ENCODE data around the gene LRRC2.

LRRC2 gene

GRCh38 chr3:46484911-46485778 is 81.0 kb downstream of the LRRC2 start:
- DNase-seq (ENCODE audit: insufficient read length, low spot score): no peak
- no peak for FAIRE-seq
- no peak for TF ChIP-seq SPI1 (IDR thresholded peaks at IDR 0.05; ENCODE audit: low read depth, low read length)
- no peak for TF ChIP-seq POU2F2 (IDR thresholded peaks at IDR 0.05; ENCODE audit: low read depth, low read length)
- no peak for TF ChIP-seq POLR2AphosphoS5 (IDR thresholded peaks at IDR 0.05; ENCODE audit: low read depth, low read length)
- TF ChIP-seq POLR2A (IDR thresholded peaks at IDR 0.05; ENCODE audit: low read depth, low read length): no peak
- TF ChIP-seq PAX5 (IDR thresholded peaks at IDR 0.05; ENCODE audit: insufficient read depth, low read length, severe bottlenecking): no peak
- TF ChIP-seq TAF1 (IDR thresholded peaks at IDR 0.05; ENCODE audit: low read depth, low read length): no peak

GRCh38 chr3:46484388-46484787 is 81.7 kb downstream of the LRRC2 start:
- DNase-seq (ENCODE audit: insufficient read length, low spot score) (no peak), FAIRE-seq (no peak)
- no peak for TF ChIP-seq TAF1 (IDR thresholded peaks at IDR 0.05; ENCODE audit: low read depth, low read length)
- no peak for TF ChIP-seq POLR2A (IDR thresholded peaks at IDR 0.05; ENCODE audit: low read depth, low read length)
- no peak for TF ChIP-seq PAX5 (IDR thresholded peaks at IDR 0.05; ENCODE audit: insufficient read depth, low read length, severe bottlenecking)
- no peak for TF ChIP-seq POLR2AphosphoS5 (IDR thresholded peaks at IDR 0.05; ENCODE audit: low read depth, low read length)
- TF ChIP-seq POU2F2 (IDR thresholded peaks at IDR 0.05; ENCODE audit: low read depth, low read length): no peak

DNA sequence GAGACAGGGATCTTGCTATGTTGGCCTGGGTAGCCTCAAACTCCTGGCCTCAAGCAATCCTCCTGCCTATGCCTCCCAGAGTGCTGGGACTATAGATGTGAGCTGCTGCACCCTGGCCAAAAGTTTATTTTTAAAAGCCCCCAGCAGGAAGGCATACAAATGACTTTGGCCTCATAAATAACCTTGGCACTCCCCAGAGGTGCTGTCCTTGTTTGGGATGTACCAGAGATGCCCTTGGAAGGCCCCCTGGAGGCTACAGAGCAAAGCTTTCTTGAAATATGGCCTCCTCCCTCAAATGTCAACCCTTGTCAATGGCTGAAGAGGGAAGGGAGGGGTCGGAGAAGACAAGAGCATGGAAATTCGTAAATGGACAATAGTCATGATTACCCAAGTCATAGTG is 82.3 kb downstream of the LRRC2 start:
- DNase-seq (ENCODE audit: insufficient read length, low spot score) (no peak), FAIRE-seq (peak; percentile 13)
- no peak for TF ChIP-seq POU2F2 (IDR thresholded peaks at IDR 0.05; ENCODE audit: low read depth, low read length)
- TF ChIP-seq PAX5 (IDR thresholded peaks at IDR 0.05; ENCODE audit: insufficient read depth, low read length, severe bottlenecking): no peak
- TF ChIP-seq TAF1 (IDR thresholded peaks at IDR 0.05; ENCODE audit: low read depth, low read length): no peak
- no peak for TF ChIP-seq POLR2AphosphoS5 (IDR thresholded peaks at IDR 0.05; ENCODE audit: low read depth, low read length)
- no peak for TF ChIP-seq POLR2A (IDR thresholded peaks at IDR 0.05; ENCODE audit: low read depth, low read length)
- no peak for TF ChIP-seq SPI1 (IDR thresholded peaks at IDR 0.05; ENCODE audit: low read depth, low read length)

DNA sequence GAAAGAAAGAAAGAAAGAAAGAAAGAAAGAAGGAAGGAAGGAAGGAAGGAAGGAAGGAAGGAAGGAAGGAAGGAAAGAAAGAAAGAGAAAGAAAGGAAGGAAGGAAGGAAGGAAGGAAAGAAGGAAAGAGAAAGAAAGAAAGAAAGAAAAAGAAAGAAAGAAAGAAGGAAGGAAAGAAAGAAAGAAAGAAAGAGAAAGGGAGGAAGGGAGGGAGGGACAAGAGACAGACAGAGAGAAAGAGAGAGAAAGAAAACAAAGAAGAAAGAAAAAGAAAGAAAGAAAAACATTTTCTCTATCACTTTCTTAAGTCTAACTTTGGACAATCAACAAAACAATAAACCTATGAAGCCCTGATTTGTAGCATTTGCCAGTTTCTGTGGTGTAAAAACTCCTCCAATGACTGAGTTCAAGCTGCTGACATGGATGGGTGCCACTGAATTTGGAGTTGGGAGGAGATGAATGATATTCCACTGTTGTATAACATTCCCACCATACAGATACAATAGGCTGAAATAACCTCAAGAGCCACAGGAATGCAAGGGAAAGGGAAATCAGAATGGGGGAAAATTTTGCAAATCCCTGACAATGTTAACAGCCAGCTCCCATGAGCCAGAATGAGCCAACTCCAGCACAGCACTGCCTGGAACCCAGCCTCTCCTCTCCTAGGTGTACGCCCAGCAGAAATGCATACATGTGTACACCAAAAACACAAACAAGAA is 83.3 kb downstream of the LRRC2 start:
- FAIRE-seq: no peak
- TF ChIP-seq TAF1 (IDR thresholded peaks at IDR 0.05; ENCODE audit: low read depth, low read length): no peak
- TF ChIP-seq PAX5 (IDR thresholded peaks at IDR 0.05; ENCODE audit: insufficient read depth, low read length, severe bottlenecking): no peak
- no peak for TF ChIP-seq SPI1 (IDR thresholded peaks at IDR 0.05; ENCODE audit: low read depth, low read length)
- TF ChIP-seq POLR2AphosphoS5 (IDR thresholded peaks at IDR 0.05; ENCODE audit: low read depth, low read length): no peak
- TF ChIP-seq POLR2A (IDR thresholded peaks at IDR 0.05; ENCODE audit: low read depth, low read length): no peak
- no peak for DNase-seq (ENCODE audit: insufficient read length, low spot score)

DNA sequence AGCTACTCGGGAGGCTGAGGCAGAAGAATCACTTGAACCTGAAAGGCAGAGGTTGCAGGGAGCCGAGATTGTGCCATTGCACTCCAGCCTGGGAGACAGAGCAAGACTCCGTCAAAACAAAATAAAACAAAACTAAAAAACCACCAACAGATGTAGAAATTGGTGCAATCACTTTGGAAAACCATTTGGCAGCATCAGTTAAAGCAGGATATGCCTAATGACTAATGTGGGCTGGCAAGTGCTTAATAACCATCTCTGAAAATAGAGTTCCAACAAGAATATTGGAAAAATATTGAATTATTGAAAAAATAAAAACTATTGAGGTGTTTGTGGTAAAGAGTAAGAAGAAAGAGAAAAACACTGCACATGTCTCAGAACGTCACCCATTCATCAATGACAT is 84.5 kb downstream of the LRRC2 start:
- TF ChIP-seq SPI1 (IDR thresholded peaks at IDR 0.05; ENCODE audit: low read depth, low read length): no peak
- TF ChIP-seq POLR2AphosphoS5 (IDR thresholded peaks at IDR 0.05; ENCODE audit: low read depth, low read length): no peak
- TF ChIP-seq POU2F2 (IDR thresholded peaks at IDR 0.05; ENCODE audit: low read depth, low read length): no peak
- no peak for TF ChIP-seq PAX5 (IDR thresholded peaks at IDR 0.05; ENCODE audit: insufficient read depth, low read length, severe bottlenecking)
- TF ChIP-seq TAF1 (IDR thresholded peaks at IDR 0.05; ENCODE audit: low read depth, low read length): no peak
- no peak for TF ChIP-seq POLR2A (IDR thresholded peaks at IDR 0.05; ENCODE audit: low read depth, low read length)
- FAIRE-seq (no peak), DNase-seq (ENCODE audit: insufficient read length, low spot score) (no peak)

GRCh38 chr3:46480491-46481195 is 85.5 kb downstream of the LRRC2 start:
- no peak for FAIRE-seq

GRCh38 chr3:46479696-46480095 is 86.4 kb downstream of the LRRC2 start:
- DNase-seq (ENCODE audit: insufficient read length, low spot score) (no peak), FAIRE-seq (no peak)
- no peak for TF ChIP-seq POU2F2 (IDR thresholded peaks at IDR 0.05; ENCODE audit: low read depth, low read length)
- TF ChIP-seq POLR2A (IDR thresholded peaks at IDR 0.05; ENCODE audit: low read depth, low read length): no peak
- TF ChIP-seq PAX5 (IDR thresholded peaks at IDR 0.05; ENCODE audit: insufficient read depth, low read length, severe bottlenecking): no peak
- TF ChIP-seq TAF1 (IDR thresholded peaks at IDR 0.05; ENCODE audit: low read depth, low read length): no peak
- no peak for TF ChIP-seq POLR2AphosphoS5 (IDR thresholded peaks at IDR 0.05; ENCODE audit: low read depth, low read length)

More at GRCh38 chr3:46480491-46481195, 85.5 kb downstream of the LRRC2 start:
- DNase-seq (ENCODE audit: insufficient read length, low spot score): no peak
- no peak for TF ChIP-seq TAF1 (IDR thresholded peaks at IDR 0.05; ENCODE audit: low read depth, low read length)
- no peak for TF ChIP-seq PAX5 (IDR thresholded peaks at IDR 0.05; ENCODE audit: insufficient read depth, low read length, severe bottlenecking)
- TF ChIP-seq POLR2AphosphoS5 (IDR thresholded peaks at IDR 0.05; ENCODE audit: low read depth, low read length): no peak
- TF ChIP-seq SPI1 (IDR thresholded peaks at IDR 0.05; ENCODE audit: low read depth, low read length): no peak
- TF ChIP-seq POLR2A (IDR thresholded peaks at IDR 0.05; ENCODE audit: low read depth, low read length): no peak
- no peak for TF ChIP-seq POU2F2 (IDR thresholded peaks at IDR 0.05; ENCODE audit: low read depth, low read length)

GRCh38 chr3:46479021-46479420 is 87.1 kb downstream of the LRRC2 start:
- TF ChIP-seq PAX5 (IDR thresholded peaks at IDR 0.05; ENCODE audit: insufficient read depth, low read length, severe bottlenecking): no peak
- no peak for TF ChIP-seq POLR2AphosphoS5 (IDR thresholded peaks at IDR 0.05; ENCODE audit: low read depth, low read length)
- no peak for TF ChIP-seq SPI1 (IDR thresholded peaks at IDR 0.05; ENCODE audit: low read depth, low read length)
- TF ChIP-seq POLR2A (IDR thresholded peaks at IDR 0.05; ENCODE audit: low read depth, low read length): no peak
- TF ChIP-seq POU2F2 (IDR thresholded peaks at IDR 0.05; ENCODE audit: low read depth, low read length): no peak
- TF ChIP-seq TAF1 (IDR thresholded peaks at IDR 0.05; ENCODE audit: low read depth, low read length): no peak
- DNase-seq (ENCODE audit: insufficient read length, low spot score) (no peak), FAIRE-seq (no peak)

GRCh38 chr3:46478341-46478740 is 87.8 kb downstream of the LRRC2 start:
- no peak for DNase-seq (ENCODE audit: insufficient read length, low spot score)
- TF ChIP-seq SPI1 (IDR thresholded peaks at IDR 0.05; ENCODE audit: low read depth, low read length) (no peak), PAX5 (IDR thresholded peaks at IDR 0.05; ENCODE audit: insufficient read depth, low read length, severe bottlenecking) (no peak), TAF1 (IDR thresholded peaks at IDR 0.05; ENCODE audit: low read depth, low read length) (no peak), POLR2A (IDR thresholded peaks at IDR 0.05; ENCODE audit: low read depth, low read length) (no peak), POLR2AphosphoS5 (IDR thresholded peaks at IDR 0.05; ENCODE audit: low read depth, low read length) (no peak), POU2F2 (IDR thresholded peaks at IDR 0.05; ENCODE audit: low read depth, low read length) (no peak)
- FAIRE-seq: no peak

Measured in GM12891 (cell line).